Body of pancreas (tissue), 4 donors: ENCODE measurements around the gene NDUFA13. TPM values are rescaled to one million over a fixed set of nuclear protein-coding genes. Genes with fewer than 3 reads are reported as not detected.

ENCODE experiments used
- ATAC-seq: fragments of 150-250 bp; one replicate; pipeline ENCODE4 v1.9.1; 2016
- DNase-seq, 4 donors: peaks; one replicate each; pipeline ENCODE4 v3.0.0-alpha.2; 2019
- H3K27ac ChIP-seq, 4 donors: fragments of 200-600 bp; sonication (generic); 1 replicate in 3 of 4; 2 replicates in 1 of 4; pipeline versions ENCODE4 v1.5.1 to v1.6.1; 2016 to 2019; ENCODE audit warnings: mild to moderate bottlenecking in 1 of 4, mixed read lengths in 1 of 4, moderate library complexity in 1 of 4
- H3K27me3 ChIP-seq, 2 donors: fragments of 200-600 bp; sonication (generic); one replicate each; pipeline ENCODE4 v1.6.0; 2016; ENCODE audit warnings: mild to moderate bottlenecking in 1 of 2
- H3K36me3 ChIP-seq, 2 donors: fragments of 200-600 bp; sonication (generic); replicated peaks in 1 of 2; 2 replicates each; pipeline ENCODE4 v1.5.1; 2016; ENCODE audit warnings: low read depth in 2 of 2; ENCODE audit not compliant: insufficient read depth in 1 of 2
- H3K4me1 ChIP-seq: fragments of 200-600 bp; sonication (generic); one replicate; pipeline ENCODE4 v1.6.0; 2016
- H3K4me3 ChIP-seq, 2 donors: fragments of 200-600 bp; sonication (generic); 1 replicate in 1 of 2; 2 replicates in 1 of 2; pipeline ENCODE4 v1.5.1; 2016 to 2019
- H3K9me3 ChIP-seq, 3 donors: fragments of 200-600 bp; sonication (generic); 1 replicate in 2 of 3; 2 replicates in 1 of 3; pipeline ENCODE4 v1.5.1; 2016
- CTCF ChIP-seq, 7 experiments: fragments of 450-650 bp in 4 of 7; fragments of 200-600 bp in 3 of 7; sonication (generic) in 3 of 7; IDR thresholded peaks; one replicate each; pipeline ENCODE4 v1.5.1; 2016 to 2019; ENCODE audit warnings: antibody characterized with exemption in 7 of 7
- POLR2A ChIP-seq, 3 donors: fragments of 450-650 bp; IDR thresholded peaks; one replicate each; pipeline ENCODE4 v1.6.1; 2016; ENCODE audit warnings: antibody characterized with exemption in 3 of 3, mild to moderate bottlenecking in 2 of 3
- WGBS, 2 donors: methylation state at CpG; one replicate each; pipeline ENCODE4 v1.1.5; 2017; 5-methylcytosine and 5-hydroxymethylcytosine counted together
- intact Hi-C: fragments of 100-400 bp; cut with DNase I; formaldehyde crosslinking; loops from one replicate; pipeline ENCODE4 v1.15.1; 2023
- total RNA-seq, 2 donors: library from RNA; depleted of rRNA; stranded (reverse); fragments of >200 nt; gene quantifications; one replicate each; pipeline ENCODE4 v1.1.0, GENCODE V29; 2016

Gene NDUFA13
- total RNA-seq, 2 donors from 2014 or later: 32.0 to 38.4 TPM

- no peaks in the 10 kb centered on the region for H3K27me3 ChIP-seq
- H3K36me3 ChIP-seq: peaks cover 7 to 12% of the 10 kb centered on the region in 2 donors
- no peaks in the 10 kb centered on the region for H3K4me1 ChIP-seq
- TF ChIP-seq CTCF (IDR thresholded peaks at IDR 0.05): no peak
- no peak for TF ChIP-seq POLR2A (IDR thresholded peaks at IDR 0.05)
- ATAC-seq (no peak), DNase-seq (no peak)
- H3K9me3 ChIP-seq: no peaks in the 10 kb centered on the region
- intact Hi-C loops: no loop called here
- no peak overlapping the region for H3K27ac ChIP-seq
- 89 to 95% methylated on average over 12 of the region's 12 CpGs for WGBS, 2 donors
- no peak overlapping the region for H3K4me3 ChIP-seq
Measured at GRCh38 chr19:19506592-19506991, 9.4 kb upstream of the NDUFA13 start.

- no peak overlapping the region for H3K27ac ChIP-seq
- no peak for ATAC-seq
- no peaks in the 10 kb centered on the region for H3K27me3 ChIP-seq
- no peak for DNase-seq
- intact Hi-C loops: no loop called here
- H3K36me3 ChIP-seq: peaks cover 4 to 7% of the 10 kb centered on the region in 2 donors
- no peaks in the 10 kb centered on the region for H3K4me1 ChIP-seq
- H3K9me3 ChIP-seq: no peaks in the 10 kb centered on the region
- H3K4me3 ChIP-seq: no peak overlapping the region
- 80 to 82% methylated on average over 5 to 7 of the region's 8 CpGs for WGBS, 2 donors
- TF ChIP-seq CTCF (IDR thresholded peaks at IDR 0.05) (no peak), POLR2A (IDR thresholded peaks at IDR 0.05) (no peak)
Measured at GRCh38 chr19:19507354-19507753, 8.7 kb upstream of the NDUFA13 start.

GRCh38 chr19:19508217-19508616 lies 7.8 kb upstream of the NDUFA13 start:
- no peaks in the 10 kb centered on the region for H3K36me3 ChIP-seq
- DNase-seq (no peak), ATAC-seq (no peak)
- H3K4me3 ChIP-seq: no peak overlapping the region
- no peaks in the 10 kb centered on the region for H3K27me3 ChIP-seq
- WGBS, 2 donors: 63 to 83% methylated on average over 1 to 11 of the region's 11 CpGs
- H3K4me1 ChIP-seq: no peaks in the 10 kb centered on the region
- no peak overlapping the region for H3K27ac ChIP-seq
- intact Hi-C loops: no loop called here
- H3K9me3 ChIP-seq: no peaks in the 10 kb centered on the region
- no peak for TF ChIP-seq CTCF (IDR thresholded peaks at IDR 0.05)
- no peak for TF ChIP-seq POLR2A (IDR thresholded peaks at IDR 0.05)

- no peaks in the 10 kb centered on the region for H3K27me3 ChIP-seq
- 32 to 38% methylated on average over 6 of the region's 6 CpGs for WGBS, 2 donors
Measured at GRCh38 chr19:19510432-19510831, 5.6 kb upstream of the NDUFA13 start.

More at GRCh38 chr19:19510432-19510831, 5.6 kb upstream of the NDUFA13 start:
- TF ChIP-seq CTCF (IDR thresholded peaks at IDR 0.05) (no peak), POLR2A (IDR thresholded peaks at IDR 0.05) (no peak)
- no peaks in the 10 kb centered on the region for H3K9me3 ChIP-seq
- H3K4me3 ChIP-seq: no peak overlapping the region
- no peak overlapping the region for H3K27ac ChIP-seq
- H3K36me3 ChIP-seq: no peaks in the 10 kb centered on the region
- intact Hi-C loops: no loop called here
- no peak for ATAC-seq
- peaks cover 6% of the 10 kb centered on the region for H3K4me1 ChIP-seq
- DNase-seq: no peak
